GM23338 (cell line): ENCODE results near the gene YIF1A. TPM values are rescaled to one million over a fixed set of nuclear protein-coding genes. Genes with fewer than 3 reads are reported as not detected.

Experiments used
- ATAC-seq: fragments of 200-7000 bp; cut with Tn5 transposase; 3 replicates; pipeline ENCODE4 v1.9.1; 2020
- DNase-seq: peaks from one replicate; pipeline ENCODE4 v3.0.0-alpha.2; 2015; ENCODE audit warnings: low spot score
- H2AFZ ChIP-seq: fragments of 200-600 bp; sonication (generic); 2 replicates; pipeline ENCODE4 v1.8.0; 2016; ENCODE audit warnings: antibody characterized with exemption, mild to moderate bottlenecking, moderate library complexity
- H3F3A ChIP-seq: fragments of 200-600 bp; sonication (generic); replicated peaks from 2 replicates; pipeline ENCODE4 v1.8.0; 2017; ENCODE audit warnings: antibody characterized with exemption, mixed run types, low read depth
- H3K27ac ChIP-seq: fragments of 200-600 bp; sonication (generic); 2 replicates; pipeline ENCODE4 v1.6.1; 2016; ENCODE audit warnings: low read depth
- H3K27me3 ChIP-seq: fragments of 200-600 bp; sonication (generic); 2 replicates; pipeline ENCODE4 v1.8.0; 2016; ENCODE audit warnings: mild to moderate bottlenecking, mixed run types, moderate library complexity; ENCODE audit not compliant: insufficient read depth
- H3K36me3 ChIP-seq: fragments of 200-600 bp; sonication (generic); 2 replicates; pipeline ENCODE4 v1.8.0; 2016; ENCODE audit warnings: mild to moderate bottlenecking; ENCODE audit not compliant: insufficient read depth
- H3K4me1 ChIP-seq: fragments of 200-600 bp; sonication (generic); 2 replicates; pipeline ENCODE4 v1.8.0; 2016; ENCODE audit warnings: mild to moderate bottlenecking, moderate library complexity; ENCODE audit not compliant: insufficient read depth
- H3K4me2 ChIP-seq: fragments of 200-600 bp; sonication (generic); 2 replicates; pipeline ENCODE4 v1.7.1; 2017; ENCODE audit warnings: mixed run types
- H3K4me3 ChIP-seq: fragments of 200-600 bp; sonication (generic); 2 replicates; pipeline ENCODE4 v1.6.1; 2016; ENCODE audit warnings: mixed run types
- H3K79me2 ChIP-seq: fragments of 200-600 bp; sonication (generic); replicated peaks from 2 replicates; pipeline ENCODE4 v1.8.0; 2017; ENCODE audit warnings: mild to moderate bottlenecking; ENCODE audit not compliant: insufficient read depth
- H3K9me2 ChIP-seq: fragments of 200-600 bp; sonication (generic); 2 replicates; pipeline ENCODE4 v1.8.0; 2017; ENCODE audit not compliant: insufficient read depth
- H4K20me1 ChIP-seq: fragments of 200-600 bp; sonication (generic); replicated peaks from 2 replicates; pipeline ENCODE4 v1.8.0; 2017; ENCODE audit warnings: mild to moderate bottlenecking; ENCODE audit not compliant: insufficient read depth
- H3K27ac Mint-ChIP-seq: 2 replicates; pipeline ENCODE4 v1.8.0; 2020; ENCODE audit warnings: inconsistent platforms, mild to moderate bottlenecking, moderate library complexity, mixed read lengths
- H3K27me3 Mint-ChIP-seq: 3 replicates; pipeline ENCODE4 v1.8.0; 2022; ENCODE audit warnings: low read depth, mild to moderate bottlenecking, moderate library complexity, mixed read lengths, inconsistent platforms; ENCODE audit not compliant: insufficient read depth, poor library complexity
- H3K36me3 Mint-ChIP-seq: 3 replicates; pipeline ENCODE4 v1.8.0; 2021; ENCODE audit warnings: low read depth, mild to moderate bottlenecking, inconsistent platforms, moderate library complexity, mixed read lengths
- H3K4me1 Mint-ChIP-seq: 3 replicates; pipeline ENCODE4 v1.8.0; 2020; ENCODE audit warnings: mild to moderate bottlenecking, inconsistent platforms, mixed read lengths
- H3K4me3 Mint-ChIP-seq: 3 replicates; pipeline ENCODE4 v1.8.0; 2021; ENCODE audit warnings: moderate library complexity, mild to moderate bottlenecking, inconsistent platforms, mixed read lengths
- H3K9me3 Mint-ChIP-seq: 3 replicates; pipeline ENCODE4 v1.8.0; 2020; ENCODE audit warnings: moderate library complexity, mild to moderate bottlenecking, inconsistent platforms, mixed read lengths
- CTCF ChIP-seq, 2 experiments: fragments of 200-600 bp in 1 of 2; sonication (generic) in 1 of 2; conservative IDR thresholded peaks; 2 replicates each; pipeline versions ENCODE4 v1.5.1 to v1.6.1; 2016 to 2017; ENCODE audit warnings: antibody characterized with exemption in 2 of 2, low read depth in 2 of 2, mild to moderate bottlenecking in 2 of 2, moderate library complexity in 1 of 2
- EZH2 ChIP-seq: fragments of 200-600 bp; sonication (generic); IDR thresholded peaks from one replicate; pipeline ENCODE4 v1.8.0; 2017; ENCODE audit warnings: antibody characterized with exemption, mild to moderate bottlenecking, low read depth; ENCODE audit not compliant: unreplicated experiment
- JUNB ChIP-seq: IDR thresholded peaks from one replicate; pipeline ENCODE4 v1.6.1; 2016; ENCODE audit warnings: antibody characterized with exemption; ENCODE audit not compliant: unreplicated experiment
- NANOG ChIP-seq: IDR thresholded peaks from 2 replicates; pipeline ENCODE4 v1.6.1; 2016; ENCODE audit warnings: antibody characterized with exemption, borderline replicate concordance
- POLR2AphosphoS5 ChIP-seq: IDR thresholded peaks from 2 replicates; pipeline ENCODE4 v1.6.1; 2016; ENCODE audit warnings: antibody characterized with exemption, low read depth
- REST ChIP-seq: IDR thresholded peaks from one replicate; pipeline ENCODE4 v1.6.1; 2018; ENCODE audit warnings: antibody characterized with exemption; ENCODE audit not compliant: unreplicated experiment
- STAT1 ChIP-seq: IDR thresholded peaks from one replicate; pipeline ENCODE4 v1.6.1; 2016; ENCODE audit warnings: antibody characterized with exemption; ENCODE audit not compliant: unreplicated experiment
- ZNF114 ChIP-seq: fragments of 250-450 bp; sonication (Bioruptor Pico); IDR thresholded peaks from 2 replicates; pipeline ENCODE4 v1.5.0; 2020; ENCODE audit warnings: mild to moderate bottlenecking, moderate library complexity
- ZNF331 ChIP-seq: fragments of 250-450 bp; sonication (Bioruptor Pico); IDR thresholded peaks from 2 replicates; pipeline ENCODE4 v1.5.0; 2020; ENCODE audit warnings: low read depth, mild to moderate bottlenecking, moderate library complexity
- polyA plus RNA-seq: library from polyadenylated mRNA; unstranded; fragments of >200 nt; fragmentation: Nextera tagmentation; extraction: Ambion mirVana; gene quantifications from 2 replicates; pipeline ENCODE4 v1.2.1, GENCODE V29; 2016
- total RNA-seq: library from RNA; depleted of rRNA; stranded (reverse); fragments of >200 nt; shearing (Covaris generic); gene quantifications from 2 replicates; pipeline ENCODE4 v1.2.3, GENCODE V29; 2014

Gene YIF1A
- total and polyA plus RNA-seq, 2 experiments from 2014 or later = 75.6 to 87.0 TPM

DNA sequence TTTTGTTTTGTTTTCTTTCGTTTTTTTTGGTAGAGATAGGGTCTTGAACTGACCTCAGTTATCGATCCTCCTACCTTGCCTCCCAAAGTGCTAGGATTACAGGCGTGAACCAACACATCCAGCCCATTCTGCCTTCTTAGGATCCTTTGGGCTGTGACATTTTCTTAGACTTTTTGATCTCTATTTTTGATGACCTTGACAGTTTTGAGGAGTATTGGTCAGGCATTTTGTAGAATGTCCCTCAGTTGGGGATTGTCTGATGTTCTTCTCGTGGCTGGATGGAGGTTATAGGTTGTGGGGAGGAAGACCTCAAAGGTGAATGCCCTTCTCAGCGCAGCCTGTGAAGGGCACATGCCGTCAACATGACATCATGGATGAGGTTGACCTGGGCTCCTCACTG is 40.0 kb downstream of the YIF1A start:
- H3K9me2 ChIP-seq = no peaks in the 10 kb centered on the region
- H3K27me3 Mint-ChIP-seq = peaks cover 16% of the 10 kb centered on the region
- H3K27ac ChIP-seq = no peak overlapping the region
- H3K4me3 Mint-ChIP-seq = no peak overlapping the region
- no peaks in the 10 kb centered on the region for H3K36me3 ChIP-seq
- no peaks in the 10 kb centered on the region for H3F3A ChIP-seq
- ATAC-seq (no peak), DNase-seq (no peak)
- H3K4me1 Mint-ChIP-seq = peaks cover 7% of the 10 kb centered on the region
- H3K4me1 ChIP-seq = no peaks in the 10 kb centered on the region
- no peaks in the 10 kb centered on the region; the same call in 2 of the 3 replicates for H3K36me3 Mint-ChIP-seq
- no peaks in the 10 kb centered on the region for H3K27me3 ChIP-seq
- no peaks in the 10 kb centered on the region; the same call in 1 of the 2 replicates for H4K20me1 ChIP-seq
- no peak overlapping the region for H3K27ac Mint-ChIP-seq
- H3K4me3 ChIP-seq = no peak overlapping the region
- no peaks in the 10 kb centered on the region for H3K79me2 ChIP-seq
- H2AFZ ChIP-seq = no peak overlapping the region
- H3K4me2 ChIP-seq = no peak overlapping the region
- TF ChIP-seq EZH2 (no peak), POLR2AphosphoS5 (no peak), NANOG (no peak), ZNF331 (CRISPR knock-in tag) (no peak), JUNB (no peak), CTCF (conservative IDR thresholded peaks at IDR 0.05; ENCODE audit: low read depth in 2 of 2) (no peak), REST (no peak), STAT1 (no peak), ZNF114 (CRISPR knock-in tag) (no peak)
- no peaks in the 10 kb centered on the region; the same call in 2 of the 3 replicates for H3K9me3 Mint-ChIP-seq

GRCh38 chr11:66247801-66248200 is 41.1 kb downstream of the YIF1A start:
- Histone ChIP-seq H3K4me2 (no peak overlapping the region), H3K27ac (no peak overlapping the region), H3K79me2 (no peaks in the 10 kb centered on the region), H3K9me2 (no peaks in the 10 kb centered on the region), H3K36me3 (no peaks in the 10 kb centered on the region), H3K27me3 (no peaks in the 10 kb centered on the region), H3F3A (no peaks in the 10 kb centered on the region), H4K20me1 (no peaks in the 10 kb centered on the region), H3K4me3 (no peak overlapping the region), H2AFZ (no peak overlapping the region), H3K4me1 (no peaks in the 10 kb centered on the region)
- no peak overlapping the region for H3K4me3 Mint-ChIP-seq
- H3K27me3 Mint-ChIP-seq = peaks cover 14% of the 10 kb centered on the region
- no peak for TF ChIP-seq POLR2AphosphoS5
- ATAC-seq (no peak), DNase-seq (no peak)
- no peaks in the 10 kb centered on the region; the same call in 2 of the 3 replicates for H3K36me3 Mint-ChIP-seq
- no peak overlapping the region for H3K27ac Mint-ChIP-seq
- H3K4me1 Mint-ChIP-seq = no peaks in the 10 kb centered on the region
- H3K9me3 Mint-ChIP-seq = no peaks in the 10 kb centered on the region; the same call in 2 of the 3 replicates
